CD4-positive, alpha-beta T cell treated with Interleukin-15 for 4 hours (primary cell): Measurements from ENCODE around the gene ZNF747.
A peak's percentile ranks its signal among the peaks of the same experiment; 100 is the strongest.
"Not testable (repeated sequence)": the region's sequence is repeated elsewhere in the genome, so short reads cannot be mapped to it uniquely, and the experiment has no call there.

Source experiments
- DNase-seq: peaks from one replicate; pipeline ENCODE4 v3.0.0-alpha.2; 2020; ENCODE audit warnings: low spot score

The ZNF747 gene

GRCh38 chr16:30557957-30558788, 23.5 kb upstream of the ZNF747 start, which contains the start of gene ZNF764:
Gene ZNF764, minus strand, starts transcription at chr16:30558374. Its CDS starts 192 bp downstream, at chr16:30558182.
- peak; percentile 99 for DNase-seq

DNA sequence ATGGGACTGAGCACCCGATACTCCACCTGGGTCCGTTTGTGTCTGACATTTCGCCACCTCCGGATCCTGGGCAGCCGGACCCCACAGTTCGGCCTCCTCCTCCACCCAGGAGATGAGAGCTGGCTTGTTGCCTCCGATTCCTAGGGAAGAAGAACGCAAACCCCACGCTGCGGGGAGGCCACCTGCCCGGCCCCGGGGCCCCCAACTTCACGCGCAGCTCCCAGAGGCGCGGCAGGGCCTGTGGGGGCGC, 23.0 kb upstream of the ZNF747 start:
- no peak for DNase-seq

DNA sequence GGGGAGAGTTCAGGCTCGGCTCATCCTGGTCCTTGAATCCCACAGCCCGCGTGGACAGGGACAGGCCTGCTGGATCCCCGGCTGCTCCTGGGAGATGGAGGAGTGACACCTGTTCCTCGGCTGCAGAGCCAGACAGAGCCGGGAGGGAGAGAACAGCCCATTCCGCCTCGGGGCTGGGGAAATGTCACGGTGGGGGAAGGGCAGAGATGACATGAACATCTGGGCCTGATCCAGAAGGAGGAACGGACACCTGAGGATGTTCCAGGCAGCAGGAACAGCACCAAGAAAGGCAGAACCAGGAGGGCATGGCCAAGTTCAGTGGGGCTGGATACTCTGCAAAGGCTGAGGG, 21.4 kb upstream of the ZNF747 start:
- DNase-seq, result no peak

- DNase-seq, result no peak
Observed at GRCh38 chr16:30555315-30556124, 20.9 kb upstream of the ZNF747 start.

GRCh38 chr16:30554557-30555314, 20.1 kb upstream of the ZNF747 start:
- DNase-seq, result no peak

GRCh38 chr16:30553393-30553899, 18.8 kb upstream of the ZNF747 start:
- no peak for DNase-seq

- no peak for DNase-seq
Observed at GRCh38 chr16:30552956-30553355, 18.3 kb upstream of the ZNF747 start.

GRCh38 chr16:30551781-30552180, 17.1 kb upstream of the ZNF747 start:
- DNase-seq, result peak; percentile 82

GRCh38 chr16:30548416-30549253, 14.0 kb upstream of the ZNF747 start:
- DNase-seq, result no peak

DNA sequence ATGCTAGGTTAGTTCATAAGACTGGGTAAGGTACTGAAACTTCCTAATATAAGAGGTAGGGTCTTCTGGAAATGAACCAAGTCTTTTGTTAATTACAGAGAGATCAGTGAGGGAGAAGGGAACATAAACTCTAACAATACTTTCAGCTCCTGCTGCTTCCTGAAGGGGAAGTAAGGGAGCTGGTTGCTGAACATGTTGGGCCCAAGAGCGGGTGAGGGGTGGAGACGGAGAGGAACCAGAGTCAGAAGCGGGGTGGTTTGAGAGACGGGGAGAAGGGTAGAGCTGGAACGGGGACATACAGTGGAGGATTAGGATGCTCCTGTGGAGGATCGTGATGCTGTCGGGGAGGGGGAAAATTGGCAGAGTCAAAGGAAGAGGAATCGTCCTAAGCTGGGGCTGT, 11.5 kb upstream of the ZNF747 start:
- DNase-seq, result no peak

GRCh38 chr16:30543067-30543466, 8.4 kb upstream of the ZNF747 start:
- DNase-seq, result no peak

DNA sequence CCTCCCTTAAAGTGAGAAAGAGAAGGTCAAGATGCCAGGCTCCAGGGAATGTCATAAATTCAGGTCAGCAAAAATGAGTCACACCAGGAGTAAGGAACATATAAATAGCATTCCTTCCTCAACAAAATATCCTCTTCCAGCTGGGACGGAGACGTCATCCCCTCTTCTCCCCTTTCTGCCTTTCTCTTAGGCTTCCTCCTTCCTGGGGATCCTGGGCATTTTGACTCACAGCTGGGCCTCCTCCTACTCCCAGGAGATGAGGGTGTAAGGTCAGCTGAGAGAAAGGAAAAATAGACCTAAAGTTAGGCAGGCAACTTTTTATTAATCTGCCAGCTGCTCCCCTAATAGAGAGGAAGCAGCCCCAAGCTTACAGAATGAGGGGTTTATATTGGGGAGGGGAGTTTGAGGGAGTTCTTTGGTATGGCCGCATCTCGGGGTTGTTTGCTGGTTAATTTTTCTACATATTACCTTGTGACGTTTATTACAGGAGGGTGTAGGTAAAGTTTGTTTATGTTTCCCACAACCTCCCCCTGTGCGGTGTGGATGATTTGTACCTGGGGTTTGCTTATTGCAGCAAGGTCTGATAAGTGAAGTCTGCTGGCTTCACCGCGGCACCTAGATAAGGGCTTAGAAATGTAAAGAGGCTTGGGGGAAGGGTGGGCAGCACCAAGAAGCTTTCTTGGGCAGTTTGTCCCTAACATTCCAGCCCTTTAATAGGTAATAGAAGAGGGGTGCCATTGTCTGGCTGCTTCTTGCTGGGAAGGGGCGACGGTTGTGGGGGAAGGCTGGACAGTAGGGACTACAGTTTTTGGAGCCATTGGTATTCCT, 7.1 kb upstream of the ZNF747 start:
- no peak for DNase-seq

DNA sequence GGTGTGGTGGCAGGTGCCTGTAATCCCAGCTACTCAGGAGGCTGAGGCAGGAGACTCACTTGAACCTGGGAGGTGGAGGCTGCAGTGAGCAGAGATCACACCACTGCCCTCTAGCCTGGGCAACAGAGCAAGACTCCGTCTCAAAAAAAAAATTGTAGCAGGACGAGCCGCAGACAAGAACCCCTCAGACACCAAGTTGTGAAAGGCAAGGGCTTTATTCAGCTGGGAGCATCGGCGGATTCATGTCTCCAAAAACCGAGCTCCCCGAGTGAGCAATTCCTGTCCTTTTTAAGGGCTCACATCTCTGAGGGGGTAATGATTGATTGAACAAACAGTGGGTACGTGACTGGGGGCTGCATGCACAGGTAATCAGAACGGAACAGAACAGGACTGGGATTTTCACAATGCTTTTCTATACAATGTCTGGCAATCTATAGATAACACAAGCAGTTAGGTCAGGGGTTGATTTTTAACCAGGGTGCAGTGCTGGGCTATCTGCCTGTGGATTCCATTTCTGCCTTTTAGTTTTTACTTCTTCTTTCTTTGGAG, 6.3 kb upstream of the ZNF747 start:
- DNase-seq, result not testable (repeated sequence)

DNA sequence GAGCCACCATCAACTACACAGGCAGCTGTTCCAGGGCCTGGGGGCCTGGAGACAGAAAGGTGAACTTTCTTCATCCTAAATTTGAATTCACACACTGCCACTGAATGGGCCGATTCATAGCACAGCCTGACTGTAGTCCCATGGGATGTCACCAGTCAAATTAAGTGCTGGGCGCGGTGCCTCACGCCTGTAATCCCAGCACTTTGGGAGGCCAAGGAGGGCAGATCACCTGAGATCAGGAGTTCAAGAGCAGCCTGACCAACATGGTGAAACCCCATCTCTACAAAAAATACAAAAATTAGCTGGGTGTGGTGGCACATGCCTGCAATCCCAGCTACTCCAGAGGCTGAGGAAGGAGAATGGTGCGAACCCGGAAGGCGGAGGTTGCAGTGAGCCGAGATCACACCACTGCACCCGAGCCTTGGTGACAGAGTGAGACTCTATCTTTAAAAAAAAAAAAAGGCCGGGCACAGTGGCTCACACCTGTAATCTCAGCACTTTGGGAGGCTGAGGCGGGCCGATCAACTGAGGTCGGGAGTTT, 5.4 kb upstream of the ZNF747 start:
- DNase-seq, result not testable (repeated sequence)

- no peak for DNase-seq
Observed at GRCh38 chr16:30539000-30539964, 4.6 kb upstream of the ZNF747 start.

DNA sequence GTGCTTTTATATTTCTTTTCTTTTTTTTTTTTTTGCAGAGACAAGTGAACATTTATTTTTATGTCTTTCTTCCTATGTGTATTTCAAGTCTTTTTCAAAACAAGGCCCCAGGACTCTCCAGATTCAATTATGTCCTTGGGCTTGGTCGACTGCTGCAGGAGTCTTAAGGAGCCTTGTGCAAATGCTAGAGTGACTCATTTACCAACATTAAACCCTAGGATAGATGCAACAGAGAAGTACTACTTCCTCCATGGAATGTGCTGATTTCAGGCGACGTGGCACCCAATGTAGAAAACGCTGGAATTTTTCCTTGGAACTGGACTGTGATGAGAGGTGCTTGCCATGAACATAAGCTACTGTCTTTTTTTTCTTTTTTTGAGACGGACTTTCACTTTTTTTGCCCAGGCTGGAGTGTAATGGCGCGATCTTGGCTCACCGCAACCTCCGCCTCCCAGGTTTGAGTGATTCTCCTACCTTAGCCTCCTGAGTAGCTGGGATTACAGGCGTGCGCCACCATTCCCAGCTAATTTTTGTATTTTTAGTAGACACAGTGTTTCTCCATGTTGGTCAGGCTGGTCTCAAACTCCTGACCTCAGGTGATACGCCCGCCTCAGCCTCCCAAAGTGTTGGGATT, 1.9 kb upstream of the ZNF747 start:
- not testable (repeated sequence) for DNase-seq

- peak; percentile 56 for DNase-seq
Observed at GRCh38 chr16:30535777-30536190, 1.1 kb upstream of the ZNF747 start.

DNA sequence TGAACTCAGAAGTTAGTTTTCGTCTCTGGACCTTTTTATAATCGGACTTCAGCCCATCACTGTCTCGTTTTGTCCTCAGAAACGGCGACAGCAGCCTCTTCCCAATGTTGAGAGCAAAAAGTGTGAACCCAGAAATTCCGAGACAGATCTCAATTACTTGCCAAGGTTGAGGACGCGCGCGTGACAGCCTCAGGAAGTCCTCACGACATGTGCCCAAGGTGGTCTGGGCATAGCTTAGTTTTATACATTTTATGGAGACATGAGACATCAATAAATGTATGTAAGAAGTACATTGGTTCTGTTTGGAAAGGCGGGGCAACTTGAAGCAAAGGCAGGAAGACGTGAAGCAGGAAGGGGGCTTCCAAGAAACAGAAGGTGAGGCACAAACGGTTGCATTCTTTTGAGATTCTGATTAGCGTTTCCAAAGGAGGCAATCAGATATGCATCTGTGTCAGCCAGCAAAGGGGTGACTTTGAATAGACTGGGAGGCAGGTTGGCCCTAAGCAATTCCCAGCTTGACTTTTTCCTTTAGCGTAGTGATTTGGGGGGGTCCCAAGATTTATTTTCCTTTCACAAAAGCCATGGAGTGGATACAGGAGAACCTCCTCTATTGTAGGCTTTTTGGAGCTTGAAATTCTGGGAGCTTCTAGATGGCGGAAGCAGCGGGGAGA, 583 bp upstream of the ZNF747 start:
- peak; percentile 64 for DNase-seq
